A549 (cell line): Measurements from ENCODE around the gene CHCHD6.

ENCODE experiments used
- CTCF ChIP-seq: fragments of >200 bp; sonication (Bioruptor Twin); formaldehyde crosslinking; IDR thresholded peaks from 3 replicates; pipeline ENCODE4 v1.5.1; 2016
- PBX3 ChIP-seq: IDR thresholded peaks from 2 replicates; pipeline ENCODE4 v1.6.1; 2012

GRCh38 chr3:126684218-126684751 is 19.8 kb upstream of the CHCHD6 start:
- TF ChIP-seq CTCF (no peak), PBX3 (no peak)
